Activated T-cell treated with anti-CD3 and anti-CD28 coated beads for 1 hour (primary cell): ENCODE results near the gene SLC22A23.
"Not testable (repeated sequence)": the region's sequence is repeated elsewhere in the genome, so short reads cannot be mapped to it uniquely, and the experiment has no call there.

Experiments
- DNase-seq: peaks from one replicate; pipeline ENCODE4 v3.0.0-alpha.2; 2020; ENCODE audit warnings: low read depth

SLC22A23 gene

DNA sequence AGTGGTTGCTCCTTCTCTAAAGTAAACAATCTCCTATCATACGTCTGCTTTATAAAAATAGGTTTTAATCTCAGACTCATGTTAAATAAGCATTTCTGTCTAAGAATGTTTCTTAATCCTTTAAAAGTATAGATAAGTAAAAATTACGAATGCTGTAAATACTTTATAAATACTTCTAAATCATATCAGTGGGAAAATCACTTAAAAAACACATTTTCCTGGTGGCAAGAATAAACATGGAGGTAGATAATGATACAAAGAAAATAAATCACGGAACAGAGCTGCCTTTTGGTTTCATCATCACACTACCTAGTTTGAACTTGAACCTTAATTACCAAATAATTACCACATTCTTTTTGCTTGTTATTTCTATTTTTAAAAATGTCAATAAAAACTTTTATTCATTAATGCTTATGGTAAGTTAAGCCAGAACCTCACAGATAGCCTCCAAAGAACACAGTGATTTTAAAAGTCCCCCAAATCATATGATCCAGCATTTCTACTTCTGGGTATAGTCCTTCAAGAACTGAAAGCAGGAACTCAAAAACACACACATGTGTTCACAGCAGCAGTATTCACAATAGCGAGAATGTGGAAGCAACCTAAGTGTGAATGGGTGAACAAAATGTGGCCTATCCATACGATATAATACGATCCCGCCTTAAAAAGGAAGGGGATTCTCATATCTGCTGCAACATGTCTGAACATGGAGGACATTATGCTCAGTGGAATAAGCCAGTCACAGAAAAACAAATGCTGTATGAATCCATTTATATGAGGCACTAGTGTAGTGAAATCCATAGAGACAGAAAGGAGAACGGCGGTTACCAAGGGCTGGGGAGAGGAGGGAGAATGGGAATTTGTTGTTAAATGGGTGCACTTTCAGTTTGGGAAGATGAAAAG lies 72.4 kb downstream of the SLC22A23 start:
- DNase-seq: no peak

DNA sequence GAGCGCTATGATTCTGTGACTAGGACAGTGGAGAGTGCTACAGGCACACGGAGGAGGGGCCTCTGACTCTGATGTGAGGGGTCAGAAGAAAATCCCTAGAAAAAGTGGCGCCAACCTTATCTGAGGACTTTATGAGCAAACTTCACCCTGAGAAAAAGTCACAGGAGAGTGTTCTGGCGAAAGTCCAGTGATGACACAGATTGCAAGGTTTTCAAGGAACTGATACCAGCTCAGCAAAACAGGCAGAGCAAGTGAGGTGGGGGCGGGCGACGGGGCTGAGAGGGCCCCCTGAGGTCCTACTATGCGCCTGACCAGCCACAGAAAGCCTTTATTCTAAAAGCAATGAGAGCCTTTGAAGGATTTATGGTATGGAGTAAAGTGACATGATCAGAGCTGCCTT lies 73.3 kb downstream of the SLC22A23 start:
- no peak for DNase-seq

DNA sequence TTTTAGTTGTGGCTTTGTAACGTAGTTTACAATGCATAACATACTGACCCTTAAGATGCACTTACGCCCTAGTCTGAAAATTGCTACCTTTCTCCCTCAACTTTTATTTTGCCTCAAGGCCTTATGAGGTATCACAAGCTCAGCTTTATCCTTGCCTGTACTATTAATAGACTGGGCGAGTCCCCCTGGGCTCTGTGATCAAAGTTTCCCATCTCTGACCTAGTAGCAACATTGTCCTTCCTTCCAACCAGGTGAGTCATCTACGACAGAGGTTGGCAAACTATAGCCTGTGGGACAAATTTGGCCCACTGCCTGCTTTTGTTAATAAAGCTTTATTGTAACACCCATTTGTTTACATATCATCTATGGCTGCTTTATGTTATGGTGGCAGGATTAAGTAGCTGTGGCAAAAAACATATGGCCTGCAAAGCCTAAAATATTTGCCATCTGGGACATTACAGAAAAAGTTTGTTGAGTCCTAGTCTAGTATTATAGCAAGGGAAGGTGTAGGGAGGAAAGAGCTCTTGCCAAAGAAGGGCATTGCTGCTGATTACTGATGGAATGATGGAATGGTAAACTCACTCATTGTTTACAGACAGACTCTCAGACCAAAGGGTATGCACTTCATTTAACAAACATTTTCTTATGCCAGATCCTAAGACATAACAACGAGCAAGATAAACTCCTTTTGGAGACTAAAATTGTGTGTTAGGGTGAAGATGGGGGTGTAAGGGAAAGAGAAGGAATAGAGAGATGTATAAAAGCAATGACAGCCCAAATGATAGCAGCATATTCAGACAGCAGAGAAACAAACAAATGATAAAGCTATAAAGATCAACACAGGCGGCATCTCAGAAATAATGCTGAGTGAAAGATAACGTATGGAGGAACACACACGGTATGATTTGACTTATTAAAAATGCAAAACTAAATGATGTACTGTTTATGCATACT lies 74.2 kb downstream of the SLC22A23 start:
- DNase-seq: no peak

GRCh38 chr6:3381233-3381921 lies 75.5 kb downstream of the SLC22A23 start:
- no peak for DNase-seq

DNA sequence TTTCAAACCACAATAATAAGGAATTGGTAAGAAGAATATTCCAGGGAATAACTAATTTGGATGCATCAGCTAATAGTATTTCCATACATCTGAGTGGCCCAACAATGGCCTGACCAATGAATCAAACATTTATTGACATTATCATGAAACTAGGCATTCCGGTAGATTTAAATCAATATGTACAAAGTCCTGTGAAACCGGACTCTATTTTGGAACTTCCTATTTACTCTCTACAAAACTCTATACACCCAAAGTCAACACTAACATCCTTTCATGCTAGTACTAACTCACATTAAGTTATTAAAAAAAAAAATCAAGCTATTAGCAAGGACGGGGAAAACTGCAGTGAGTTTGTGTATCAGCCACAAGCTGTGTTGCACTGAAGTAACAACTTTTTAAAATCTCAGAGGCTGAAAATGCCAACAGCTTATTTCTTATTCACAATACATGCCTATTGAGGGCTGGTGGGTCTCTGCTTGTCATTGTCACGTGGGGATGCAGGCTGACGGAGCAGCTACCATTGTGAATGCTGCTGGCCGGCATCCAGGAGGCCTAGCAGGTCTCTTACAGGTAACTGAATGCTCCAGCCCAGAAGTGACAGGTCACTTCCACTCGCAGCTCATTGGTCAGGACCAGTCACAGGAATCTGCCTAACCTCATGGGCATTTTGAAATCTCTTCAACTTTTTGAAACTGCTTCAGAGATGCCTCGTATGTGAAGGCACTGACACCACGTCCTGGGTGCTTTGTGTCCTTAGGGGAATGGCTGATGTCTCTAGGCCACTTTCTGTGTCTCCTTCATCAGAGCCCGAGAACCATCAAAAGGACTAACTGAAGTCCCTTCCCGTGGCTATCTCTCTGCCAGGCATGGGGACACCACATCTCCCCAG lies 76.3 kb downstream of the SLC22A23 start:
- no peak for DNase-seq

GRCh38 chr6:3379482-3380060 lies 77.3 kb downstream of the SLC22A23 start:
- no peak for DNase-seq

- not testable (repeated sequence) for DNase-seq
These were observed 78.0 kb downstream of the SLC22A23 start for GRCh38 chr6:3378808-3379207.

- DNase-seq: not testable (repeated sequence)
These were observed 78.5 kb downstream of the SLC22A23 start for GRCh38 chr6:3378398-3378782.

GRCh38 chr6:3377536-3378397 lies 79.1 kb downstream of the SLC22A23 start:
- DNase-seq: no peak

DNA sequence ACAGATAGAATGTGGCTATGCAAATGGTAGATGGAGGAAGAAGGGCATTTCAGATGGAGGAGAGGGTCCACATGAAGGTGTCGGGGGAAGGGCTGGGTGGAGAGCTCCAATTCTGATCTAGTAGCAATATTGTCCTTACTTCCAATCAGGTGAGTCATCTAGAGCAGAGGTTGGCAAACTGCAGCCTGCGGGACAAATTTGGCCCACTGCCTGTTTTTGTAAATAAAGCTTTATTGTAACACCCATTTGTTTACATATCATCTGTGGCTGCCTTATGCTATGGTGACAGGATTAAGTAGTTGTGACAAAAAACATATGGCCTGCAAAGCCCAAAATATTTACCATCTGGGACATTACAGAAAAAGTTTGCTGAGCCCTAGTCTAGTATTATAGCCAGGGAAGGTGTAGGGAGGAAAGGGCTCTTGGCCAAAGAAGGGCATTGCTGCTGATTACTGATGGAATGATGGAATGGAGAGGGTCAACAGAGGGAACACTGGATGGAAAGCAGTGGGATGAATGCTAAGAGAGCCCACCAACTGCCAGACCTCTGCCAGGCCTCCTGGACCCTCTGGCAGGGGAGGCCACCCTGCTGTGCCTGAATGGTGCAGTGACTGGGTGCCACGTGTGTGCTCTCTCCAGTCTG lies 79.8 kb downstream of the SLC22A23 start:
- DNase-seq: no peak

GRCh38 chr6:3376064-3376463 lies 80.8 kb downstream of the SLC22A23 start:
- no peak for DNase-seq

GRCh38 chr6:3373597-3374203 lies 83.2 kb downstream of the SLC22A23 start:
- no peak for DNase-seq

GRCh38 chr6:3372912-3373554 lies 83.8 kb downstream of the SLC22A23 start:
- no peak for DNase-seq

- no peak for DNase-seq
These were observed 84.5 kb downstream of the SLC22A23 start for GRCh38 chr6:3372184-3372846.

GRCh38 chr6:3371222-3371949 lies 85.5 kb downstream of the SLC22A23 start:
- DNase-seq: no peak

DNA sequence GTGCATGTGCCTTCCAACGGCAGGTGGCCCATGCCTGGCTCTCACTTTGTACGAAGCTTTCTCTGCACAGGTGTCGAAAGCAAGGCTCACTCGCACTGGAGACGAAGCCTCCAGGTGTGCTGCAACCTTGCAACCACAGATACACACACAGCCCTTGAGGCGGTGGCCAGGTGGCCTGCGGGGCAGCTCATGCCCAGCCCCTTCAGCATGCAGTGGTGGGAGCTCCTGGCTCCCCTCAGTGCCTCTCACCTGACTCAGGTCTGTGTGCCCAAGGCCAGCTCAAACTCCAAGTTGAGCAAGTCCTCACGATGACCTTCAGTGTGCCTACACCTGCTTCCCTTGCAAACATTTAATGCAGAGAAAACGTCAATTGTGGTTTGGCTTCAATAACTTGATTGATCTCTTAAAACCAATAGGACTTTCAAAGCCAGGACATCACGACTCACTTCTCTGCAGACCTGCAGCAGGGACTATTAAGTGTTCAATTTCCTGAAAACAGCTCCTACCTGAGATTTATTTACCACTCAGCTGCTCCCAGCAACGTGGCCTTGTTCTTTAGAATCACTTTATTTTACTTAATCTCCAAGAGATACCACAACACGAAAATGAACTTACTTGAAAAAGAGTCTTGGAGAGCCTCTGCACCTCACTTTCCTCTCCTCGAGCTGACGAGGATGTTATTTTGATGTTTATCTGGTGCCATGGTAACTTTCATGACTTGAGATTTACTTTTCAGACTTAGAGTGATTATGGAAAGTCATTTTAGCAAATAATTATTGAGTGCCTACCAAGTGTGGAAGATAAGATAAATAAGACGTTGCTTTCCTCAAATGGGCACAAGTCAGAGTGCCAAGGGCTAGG lies 86.3 kb downstream of the SLC22A23 start:
- DNase-seq: no peak
